Measurements from ENCODE around the gene PSME3IP1.

GRCh38 chr16:57202095-57202886 lies 16.5 kb upstream of the PSME3IP1 start:
- no peak for TF ChIP-seq ZNF395 (CRISPR knock-in tag; IDR thresholded peaks at IDR 0.05)
- TF ChIP-seq MYC (IDR thresholded peaks at IDR 0.05; ENCODE audit: low read depth, low read length), result no peak
- TF ChIP-seq MYC (CRISPR knock-in tag; IDR thresholded peaks at IDR 0.05; ENCODE audit: borderline replicate concordance, low read depth), result no peak
- TF ChIP-seq CTCF (IDR thresholded peaks at IDR 0.05 in 2 of 3, conservative IDR thresholded peaks at IDR 0.05 in 1 of 3; ENCODE audit: insufficient read depth in 2 of 3, low read depth in 1 of 3, low read length in 3 of 3), result no peak

Data from K562 (cell line).